ENCODE measurements around the gene IFI27L1.
A peak's percentile ranks its signal among the peaks of the same experiment; 100 is the strongest.

IFI27L1 gene

DNA sequence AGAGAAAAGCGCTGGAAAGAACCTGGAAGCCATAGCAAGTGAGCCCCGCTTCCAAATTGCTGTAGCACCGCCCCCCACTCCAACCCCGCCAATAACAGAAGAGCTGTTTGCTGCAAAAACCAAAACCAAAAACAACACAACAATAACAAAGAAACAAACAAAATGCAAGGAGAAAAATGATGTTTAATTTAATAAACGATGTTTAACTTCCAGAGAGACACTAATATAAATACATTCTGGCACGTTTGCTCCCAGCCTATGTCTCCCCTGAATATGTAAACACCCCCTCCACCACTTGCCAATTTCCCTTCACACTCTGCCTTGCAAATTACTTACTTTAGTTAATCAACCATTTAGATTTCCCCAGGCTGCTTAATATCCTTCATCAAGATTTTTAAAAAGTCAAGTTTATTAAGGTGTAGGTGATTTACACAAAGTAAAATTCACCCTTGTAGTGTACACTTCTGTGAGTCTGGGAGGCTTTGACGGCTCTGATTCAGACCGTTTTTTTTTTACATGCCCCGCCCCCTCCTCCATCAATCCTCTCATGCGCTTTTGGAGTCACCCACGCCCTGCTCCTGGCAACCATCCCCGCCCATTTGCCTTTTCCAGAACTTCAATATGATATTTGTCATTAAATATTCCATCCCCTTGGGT is 48.8 kb downstream of the IFI27L1 start:
- Histone ChIP-seq H3K4me3 (peak overlapping the region; percentile 53 to 57), H3K4me1 (peaks cover 0 to 21% (median 16%) of the 10 kb centered on the region in 4 donors), H3K27ac (peak overlapping the region; percentile 75 to 78), H3K36me3 (peaks cover 0 to 16% (median 0%) of the 10 kb centered on the region in 3 donors), H3K27me3 (peaks cover 0 to 5% of the 10 kb centered on the region in 2 donors), H3K9me3 (no peaks in the 10 kb centered on the region)
- intact Hi-C loops (cut with DNase I; ENCODE audit: low total_unique reads): loop anchor here (10.0 kb wide), 1 partner anchor 185 kb away; no protein-coding TSS in a partner anchor
- TF ChIP-seq, protein P1, sequence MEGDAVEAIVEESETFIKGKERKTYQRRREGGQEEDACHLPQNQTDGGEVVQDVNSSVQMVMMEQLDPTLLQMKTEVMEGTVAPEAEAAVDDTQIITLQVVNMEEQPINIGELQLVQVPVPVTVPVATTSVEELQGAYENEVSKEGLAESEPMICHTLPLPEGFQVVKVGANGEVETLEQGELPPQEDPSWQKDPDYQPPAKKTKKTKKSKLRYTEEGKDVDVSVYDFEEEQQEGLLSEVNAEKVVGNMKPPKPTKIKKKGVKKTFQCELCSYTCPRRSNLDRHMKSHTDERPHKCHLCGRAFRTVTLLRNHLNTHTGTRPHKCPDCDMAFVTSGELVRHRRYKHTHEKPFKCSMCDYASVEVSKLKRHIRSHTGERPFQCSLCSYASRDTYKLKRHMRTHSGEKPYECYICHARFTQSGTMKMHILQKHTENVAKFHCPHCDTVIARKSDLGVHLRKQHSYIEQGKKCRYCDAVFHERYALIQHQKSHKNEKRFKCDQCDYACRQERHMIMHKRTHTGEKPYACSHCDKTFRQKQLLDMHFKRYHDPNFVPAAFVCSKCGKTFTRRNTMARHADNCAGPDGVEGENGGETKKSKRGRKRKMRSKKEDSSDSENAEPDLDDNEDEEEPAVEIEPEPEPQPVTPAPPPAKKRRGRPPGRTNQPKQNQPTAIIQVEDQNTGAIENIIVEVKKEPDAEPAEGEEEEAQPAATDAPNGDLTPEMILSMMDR (IDR thresholded peaks at IDR 0.05): no peak
- DNase-seq: peak in 1 of 2 donors; percentile 54

DNA sequence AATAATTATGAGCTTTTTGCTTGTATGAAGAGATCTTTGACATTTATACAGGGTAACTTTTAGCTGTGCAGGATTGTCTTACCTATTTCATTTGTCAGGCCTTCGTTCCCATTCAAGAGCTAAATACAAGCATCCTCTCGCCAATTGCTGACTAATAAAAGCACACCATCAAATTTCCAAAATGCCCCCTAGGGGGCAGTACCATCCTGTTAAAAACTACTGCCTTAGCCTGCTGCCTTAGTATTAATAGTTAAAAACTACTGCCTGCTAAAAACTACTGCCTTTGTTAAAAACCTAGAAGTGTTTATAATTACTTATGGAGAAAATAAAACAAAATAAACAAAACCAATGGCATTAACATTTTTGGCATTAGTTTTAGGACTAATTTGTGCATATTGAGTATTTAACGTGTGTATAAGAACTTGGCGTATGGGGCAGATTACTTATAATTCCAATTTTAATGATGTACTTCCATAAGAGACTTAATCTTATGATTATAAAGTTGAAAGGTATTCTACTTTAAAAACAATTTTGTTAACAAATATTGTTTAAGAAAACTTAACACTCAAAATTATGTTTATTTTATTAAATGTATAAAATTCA is 51.3 kb downstream of the IFI27L1 start:
- Histone ChIP-seq H3K4me3 (no peak overlapping the region), H3K27me3 (peaks cover 0 to 5% of the 10 kb centered on the region in 2 donors), H3K9me3 (peaks cover 0 to 4% (median 0%) of the 10 kb centered on the region in 3 donors), H3K36me3 (peaks cover 0 to 7% (median 0%) of the 10 kb centered on the region in 3 donors), H3K27ac (no peak overlapping the region), H3K4me1 (peaks cover 0 to 24% (median 16%) of the 10 kb centered on the region in 4 donors)
- TF ChIP-seq, protein P1 (IDR thresholded peaks at IDR 0.05): peak; percentile 57 to 78
- intact Hi-C loops (cut with DNase I; ENCODE audit: low total_unique reads): loop anchor here (10.0 kb wide), 1 partner anchor 188 kb away; no protein-coding TSS in a partner anchor
- peak in 1 of 2 donors; percentile 38 for DNase-seq

DNA sequence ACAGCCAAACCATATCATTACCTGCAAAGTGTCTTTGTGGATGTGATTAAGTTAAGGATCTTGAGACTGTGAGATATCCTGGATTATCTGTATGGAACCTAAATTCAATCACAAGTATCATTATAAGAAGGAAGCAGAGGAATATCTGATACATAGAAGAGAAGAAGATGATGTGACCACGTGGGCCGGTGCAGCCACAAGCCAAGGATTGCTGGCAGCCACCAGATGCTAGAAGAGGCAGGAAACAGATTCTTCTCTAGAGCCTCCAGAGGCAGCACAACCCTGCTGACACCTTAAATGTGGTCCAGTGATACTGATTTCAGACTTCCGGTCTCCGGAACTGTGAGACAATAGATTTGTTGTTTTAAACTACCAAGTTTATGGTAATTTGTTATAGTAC is 54.4 kb downstream of the IFI27L1 start:
- TF ChIP-seq, protein P1 (IDR thresholded peaks at IDR 0.05): no peak
- Histone ChIP-seq H3K36me3 (no peaks in the 10 kb centered on the region), H3K4me1 (peaks cover 0 to 3% (median 0%) of the 10 kb centered on the region in 4 donors), H3K9me3 (peaks cover 0 to 4% (median 0%) of the 10 kb centered on the region in 3 donors), H3K27me3 (peaks cover 0 to 21% of the 10 kb centered on the region in 2 donors), H3K27ac (no peak overlapping the region), H3K4me3 (no peak overlapping the region)
- DNase-seq: no peak
- intact Hi-C loops (cut with DNase I; ENCODE audit: low total_unique reads): loop anchor here (5.0 to 10.0 kb wide), 2 partner anchors 98 to 191 kb away; no protein-coding TSS in a partner anchor

DNA sequence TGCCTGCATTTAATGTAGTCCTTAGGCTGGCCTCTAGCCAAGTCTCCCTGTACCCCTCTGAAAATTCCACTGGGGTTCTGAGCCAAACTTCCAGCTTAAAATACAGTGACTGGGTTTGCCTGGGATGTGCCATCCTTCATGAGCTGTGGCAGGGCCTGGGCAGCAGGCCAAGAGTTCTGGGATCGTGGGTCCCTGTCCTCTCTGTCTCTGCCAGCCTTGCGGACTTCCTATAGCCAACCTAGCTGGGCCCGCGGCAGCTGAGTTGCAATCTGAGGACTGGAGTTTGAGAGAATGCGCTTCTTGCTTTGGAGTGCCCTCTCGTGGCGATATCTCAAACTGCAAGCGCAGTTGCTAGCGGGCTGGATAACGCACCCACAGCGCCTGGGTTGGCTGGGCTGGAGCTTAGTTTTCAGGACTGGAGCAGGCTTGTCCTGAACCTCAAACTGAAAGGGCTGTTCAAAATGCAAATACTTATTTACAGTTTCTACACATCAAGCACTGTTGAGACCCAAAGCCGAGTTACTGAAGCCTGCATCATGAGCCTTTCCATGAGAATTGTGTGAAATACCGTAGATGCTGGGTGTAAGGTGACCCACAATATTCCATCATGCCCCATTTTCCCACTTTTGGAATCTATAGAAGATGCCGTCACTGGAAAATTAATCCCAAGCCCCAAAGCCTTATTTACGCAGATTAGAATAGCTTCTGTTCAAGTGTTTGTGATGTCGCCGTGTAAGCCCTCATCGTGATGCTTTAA is 55.6 kb downstream of the IFI27L1 start:
- Histone ChIP-seq H3K9me3 (peaks cover 0 to 4% (median 0%) of the 10 kb centered on the region in 3 donors), H3K4me1 (peaks cover 0 to 3% (median 0%) of the 10 kb centered on the region in 4 donors), H3K27me3 (peaks cover 0 to 16% of the 10 kb centered on the region in 2 donors), H3K27ac (no peak overlapping the region), H3K36me3 (no peaks in the 10 kb centered on the region), H3K4me3 (no peak overlapping the region)
- DNase-seq: peak; percentile 90 to 91
- intact Hi-C loops (cut with DNase I; ENCODE audit: low total_unique reads): loop anchor here (5.0 to 10.0 kb wide), 2 partner anchors 99 to 192 kb away; no protein-coding TSS in a partner anchor
- TF ChIP-seq, protein P1 (IDR thresholded peaks at IDR 0.05): peak; percentile 94 to 97

DNA sequence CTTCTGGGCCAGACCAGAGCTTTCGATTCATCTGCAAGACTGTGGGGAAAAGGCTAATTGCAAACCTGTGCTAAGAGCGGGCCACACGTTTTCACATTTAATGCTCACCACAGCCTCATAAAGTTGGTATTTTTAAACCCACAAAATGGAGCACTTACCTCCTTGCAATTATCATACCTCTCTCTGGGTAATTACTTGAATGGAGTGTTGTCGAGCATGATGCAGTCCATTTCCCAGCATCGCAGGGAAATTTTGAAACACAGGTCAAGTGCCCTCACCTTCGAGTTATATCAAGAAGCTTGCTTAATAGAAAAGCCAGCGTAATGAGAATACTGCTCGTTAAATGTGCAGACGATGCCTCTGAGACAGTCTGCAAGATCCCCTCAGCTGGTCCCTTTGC is 57.1 kb downstream of the IFI27L1 start:
- DNase-seq: no peak
- intact Hi-C loops (cut with DNase I; ENCODE audit: low total_unique reads): loop anchor here (5.0 to 10.0 kb wide), 2 partner anchors 101 to 193 kb away; no protein-coding TSS in a partner anchor

More for the DNA sequence above, 57.1 kb downstream of the IFI27L1 start:
- Histone ChIP-seq H3K9me3 (peaks cover 0 to 4% (median 0%) of the 10 kb centered on the region in 3 donors), H3K36me3 (no peaks in the 10 kb centered on the region), H3K27me3 (peaks cover 0 to 16% of the 10 kb centered on the region in 2 donors), H3K4me3 (no peak overlapping the region), H3K4me1 (peaks cover 0 to 3% (median 0%) of the 10 kb centered on the region in 4 donors), H3K27ac (no peak overlapping the region)
- TF ChIP-seq, protein P1 (IDR thresholded peaks at IDR 0.05): no peak

Data from tibial artery (tissue), 4 donors.